Measurements from ENCODE around the gene HIPK1.

HIPK1 gene

DNA sequence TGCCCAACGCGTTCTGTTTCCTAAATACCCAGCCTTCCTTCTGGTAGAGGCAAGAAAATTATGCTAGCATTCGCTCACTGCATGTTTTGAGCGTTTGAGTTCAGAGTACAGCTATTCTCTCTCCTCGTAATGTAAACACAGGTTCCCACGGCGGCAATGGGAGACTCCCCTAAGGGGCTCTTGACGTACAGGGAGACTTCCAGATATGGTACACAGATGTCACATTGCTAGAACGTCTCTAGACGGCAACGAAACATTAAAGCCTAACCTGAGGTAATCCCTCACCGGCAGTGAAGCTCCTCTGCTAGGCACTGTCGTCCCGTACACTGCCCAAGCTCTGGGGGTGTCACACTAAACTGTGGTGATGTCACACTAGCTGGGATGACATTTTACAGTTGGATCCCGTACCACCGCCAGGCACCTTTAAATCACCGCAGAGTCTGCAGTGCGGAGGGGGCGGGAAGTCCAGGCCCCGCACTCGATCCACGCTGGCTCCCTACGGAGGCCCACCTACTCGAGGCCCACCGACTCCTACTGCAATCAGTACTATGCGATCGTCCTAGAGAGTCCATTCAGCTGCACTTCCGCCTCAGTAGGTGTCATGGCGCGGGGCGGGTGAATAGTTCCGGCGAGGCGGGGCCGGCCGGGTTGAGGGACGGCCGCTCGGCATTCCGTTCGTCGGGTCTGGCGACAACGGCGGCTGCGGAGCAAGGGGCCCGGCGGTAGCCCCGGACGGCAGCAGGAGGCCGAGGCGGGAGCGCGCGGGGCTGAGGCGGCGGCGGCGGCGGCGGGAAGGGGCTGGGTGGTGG is at the start of gene HIPK1:
Gene HIPK1, plus strand, starts transcription at position 384 of the 809 bp plus-strand sequence.
- DNase-seq = peak; percentile 69

DNA sequence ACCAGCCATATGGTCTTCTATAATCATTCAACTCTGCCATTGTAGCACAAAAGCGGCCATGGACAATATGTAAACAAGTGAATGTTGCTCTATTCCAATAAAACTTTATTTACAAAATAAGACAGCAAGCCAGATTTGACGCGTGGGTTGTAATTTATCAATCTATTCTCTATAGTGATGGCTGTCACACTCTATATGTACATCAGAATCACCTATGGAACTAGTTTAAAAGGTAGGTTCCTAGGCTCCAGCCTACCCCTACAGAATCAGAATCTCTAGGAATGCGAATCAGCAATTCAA is 49.4 kb upstream of the HIPK1 start:
- no peak for DNase-seq

DNA sequence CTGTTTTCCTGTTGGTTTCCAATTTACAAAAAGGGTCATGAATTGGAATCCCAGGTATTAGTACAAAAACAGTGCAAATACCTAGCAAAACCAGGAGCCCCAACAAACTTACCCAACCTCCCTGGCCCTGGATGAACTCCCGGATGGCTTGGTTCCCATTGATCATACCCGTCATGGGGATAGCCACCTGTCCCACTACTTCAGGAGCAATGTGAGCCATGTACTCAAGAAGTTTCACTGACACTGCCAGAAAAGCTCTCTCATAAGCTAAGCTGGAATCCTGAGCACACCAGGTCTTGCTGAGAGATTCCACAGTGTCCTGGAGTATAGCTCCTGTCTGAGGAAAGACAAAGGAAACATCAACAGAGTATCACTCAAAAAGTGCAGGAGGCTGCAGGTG is 47.5 kb upstream of the HIPK1 start:
- no peak for DNase-seq

DNA sequence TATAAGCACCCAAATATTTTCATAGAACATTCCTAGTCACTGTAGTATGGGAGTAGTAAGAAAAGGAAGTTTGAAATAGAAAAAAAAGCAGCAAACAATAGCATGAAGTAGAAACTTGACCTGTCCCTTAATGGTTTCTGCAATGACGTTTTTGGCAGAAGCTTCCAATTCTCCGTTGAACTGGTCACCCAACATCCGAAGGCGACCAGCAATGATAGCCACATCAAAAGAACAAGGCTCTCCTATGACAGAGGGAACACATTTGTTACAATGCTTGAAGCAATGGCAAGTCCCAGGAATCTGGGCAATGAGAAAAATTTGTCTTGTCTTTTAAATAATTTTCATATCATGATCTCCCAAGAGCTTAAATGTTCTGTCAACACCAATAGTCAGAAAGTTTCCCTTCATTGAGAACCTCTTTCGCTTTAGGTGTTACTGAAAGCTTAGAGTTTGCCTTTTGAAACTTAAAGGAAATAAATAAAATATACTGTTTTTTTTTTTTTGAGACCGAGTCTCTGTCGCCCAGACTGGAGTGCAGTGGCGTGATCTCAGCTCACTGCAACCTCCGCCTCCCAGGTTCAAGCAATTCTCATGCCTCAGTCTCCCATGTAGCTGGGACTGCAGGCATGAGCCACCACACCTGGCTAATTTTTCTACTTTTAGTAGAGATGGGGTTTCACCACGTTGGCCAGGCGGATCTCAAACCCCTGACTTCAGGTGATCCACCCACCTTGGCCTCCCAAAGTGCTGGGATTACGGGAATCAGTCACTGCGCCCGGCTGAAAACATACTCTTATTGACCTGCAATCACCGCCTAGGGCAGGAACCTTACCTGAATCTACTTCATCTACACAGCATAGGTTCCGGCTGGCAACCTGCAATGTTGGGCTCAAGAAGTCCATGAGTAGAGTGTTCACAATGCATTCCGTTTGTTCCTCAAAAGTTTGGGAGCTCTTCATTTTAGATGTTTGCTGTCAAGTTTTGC is 42.4 kb upstream of the HIPK1 start:
- DNase-seq = no peak

DNA sequence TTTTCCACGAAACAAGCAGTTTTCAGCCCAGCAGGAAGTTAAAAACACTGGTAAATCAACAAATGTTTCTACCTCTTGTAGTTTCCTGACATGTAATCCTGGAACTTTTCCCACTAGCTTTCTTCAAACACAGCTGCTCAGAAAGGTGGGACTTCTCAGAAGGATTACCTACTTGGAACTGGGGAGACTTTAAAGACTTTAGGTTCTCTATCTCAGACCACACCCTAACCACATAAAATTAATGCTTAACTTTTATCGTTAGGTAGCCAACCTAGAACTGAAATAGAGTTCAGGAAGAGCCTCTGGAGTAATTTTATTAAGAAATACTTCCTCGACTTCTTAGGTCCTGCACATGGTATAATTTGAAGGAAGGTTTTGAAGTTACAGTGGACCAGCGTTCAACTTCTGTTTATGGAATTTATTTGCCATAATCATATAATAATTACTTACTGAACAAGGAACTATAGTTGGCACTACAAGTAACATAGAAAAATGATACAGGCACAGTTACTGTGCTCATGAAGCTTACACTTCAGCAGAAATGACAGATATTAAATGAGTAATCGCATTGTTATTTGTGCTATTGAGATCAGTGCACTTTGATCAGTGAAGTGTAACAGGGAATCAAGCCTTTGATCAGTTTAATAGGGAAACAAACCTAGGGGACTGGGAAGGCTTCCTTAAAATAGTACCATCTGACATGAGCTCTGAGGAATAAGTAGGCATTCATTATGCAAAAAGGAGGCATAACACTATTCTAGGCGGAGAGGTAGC is 41.5 kb upstream of the HIPK1 start, which contains the start of gene BCL2L15:
Gene BCL2L15, minus strand, starts transcription at position 180 of the 774 bp plus-strand sequence. CDS start 206 bp downstream, outside the sequence.
- DNase-seq = no peak

DNA sequence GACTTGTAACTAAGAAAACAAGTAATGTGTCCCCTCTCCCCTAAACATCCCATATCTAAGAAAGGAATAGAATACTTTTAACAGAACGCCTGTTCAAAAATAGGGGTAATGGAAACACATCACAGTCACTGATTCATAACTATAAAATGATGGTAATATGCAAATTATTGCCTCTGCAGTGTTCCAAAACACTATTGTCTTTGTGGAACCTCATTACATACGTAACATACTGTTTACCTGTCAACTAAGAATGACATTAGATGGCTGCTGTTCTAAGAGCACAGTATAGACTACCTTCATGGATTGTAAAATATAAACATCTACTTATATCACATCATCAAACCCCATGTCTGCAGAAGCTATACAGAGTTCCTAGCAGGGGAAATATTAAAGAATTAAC is 38.3 kb upstream of the HIPK1 start:
- DNase-seq = no peak

DNA sequence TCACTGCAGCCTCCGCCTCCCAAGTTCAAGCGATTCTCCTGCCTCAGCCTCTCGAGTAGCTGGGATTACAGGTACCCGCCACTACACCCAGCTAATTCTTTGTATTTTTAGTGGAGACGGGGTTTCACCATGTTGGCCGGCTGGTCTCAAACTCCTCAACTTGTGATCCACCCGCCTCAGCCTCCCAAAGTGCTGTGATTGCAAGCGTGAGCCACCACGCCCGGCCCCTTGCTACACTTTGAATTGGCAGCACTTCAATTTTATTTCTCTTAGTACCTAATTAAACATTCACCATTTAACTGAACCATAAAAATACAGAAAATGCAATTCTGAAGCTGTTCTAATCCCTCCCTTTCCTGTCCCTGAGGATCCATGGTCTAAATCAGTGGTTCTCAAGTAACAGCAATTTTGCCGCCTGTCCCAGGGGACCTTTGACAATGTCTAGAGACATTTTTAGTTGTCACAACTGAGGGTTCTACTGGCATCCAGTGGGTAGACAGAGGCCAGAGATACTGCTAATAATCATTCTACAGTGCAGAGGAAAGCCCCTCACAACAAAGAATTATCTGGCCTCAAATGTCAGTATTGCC is 37.4 kb upstream of the HIPK1 start:
- DNase-seq = no peak

DNA sequence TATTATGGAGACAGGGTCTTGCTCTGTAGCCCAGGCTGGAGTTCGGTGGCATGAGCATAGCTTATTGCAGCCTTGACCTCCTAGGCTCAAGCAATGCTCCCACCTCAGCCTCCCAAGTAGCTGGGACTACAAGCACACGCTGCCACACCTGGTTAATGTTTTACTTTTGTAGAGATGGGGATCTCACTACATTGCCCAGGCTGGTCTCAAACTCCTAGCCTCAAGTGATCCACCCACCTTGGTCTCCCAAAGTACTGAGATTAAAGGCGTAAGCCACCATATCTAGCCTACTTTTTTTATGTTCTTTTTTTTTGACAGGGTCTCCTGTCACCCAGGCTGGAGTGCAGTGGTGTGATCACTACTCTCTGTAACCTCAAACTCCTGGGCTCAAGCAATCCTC is 35.9 kb upstream of the HIPK1 start:
- no peak for DNase-seq

DNA sequence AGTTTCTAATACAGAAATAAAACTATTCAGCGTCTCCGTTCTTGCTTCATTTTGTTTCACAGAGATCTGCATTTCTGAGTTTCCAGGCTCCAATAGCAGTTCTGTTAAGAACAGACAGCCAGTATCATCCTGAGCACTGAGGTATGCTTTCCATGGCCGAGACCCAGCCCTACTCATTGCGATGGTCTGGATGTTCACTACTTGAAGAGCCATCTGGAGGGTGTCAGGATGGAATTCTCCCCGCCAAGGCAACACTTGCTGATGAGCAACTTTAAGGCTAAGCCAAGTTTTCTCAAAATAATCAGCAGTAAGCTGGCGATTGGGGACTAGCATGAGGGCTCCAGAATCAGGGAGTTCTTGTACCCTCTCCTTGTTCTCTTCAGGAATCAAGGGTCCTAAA is 34.0 kb upstream of the HIPK1 start:
- DNase-seq = no peak

DNA sequence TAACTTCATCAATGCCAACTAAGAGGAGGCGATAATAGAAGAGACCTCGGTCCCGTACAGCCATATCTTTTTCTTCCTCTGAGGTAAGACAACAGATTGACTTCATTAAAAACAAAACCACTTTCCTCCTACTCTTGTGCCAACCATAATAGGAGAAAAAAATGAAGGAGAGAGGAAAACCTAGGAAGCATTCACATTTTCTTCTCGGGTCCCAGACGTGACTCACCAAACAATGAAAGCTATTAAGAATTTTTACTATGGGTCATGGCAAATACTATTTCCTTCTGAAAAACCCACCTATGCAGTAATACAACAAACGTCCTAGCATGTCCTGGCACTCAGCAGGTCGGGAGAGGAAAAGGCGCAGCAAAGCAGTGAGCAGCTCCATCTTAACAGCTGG is 33.2 kb upstream of the HIPK1 start:
- no peak for DNase-seq

DNA sequence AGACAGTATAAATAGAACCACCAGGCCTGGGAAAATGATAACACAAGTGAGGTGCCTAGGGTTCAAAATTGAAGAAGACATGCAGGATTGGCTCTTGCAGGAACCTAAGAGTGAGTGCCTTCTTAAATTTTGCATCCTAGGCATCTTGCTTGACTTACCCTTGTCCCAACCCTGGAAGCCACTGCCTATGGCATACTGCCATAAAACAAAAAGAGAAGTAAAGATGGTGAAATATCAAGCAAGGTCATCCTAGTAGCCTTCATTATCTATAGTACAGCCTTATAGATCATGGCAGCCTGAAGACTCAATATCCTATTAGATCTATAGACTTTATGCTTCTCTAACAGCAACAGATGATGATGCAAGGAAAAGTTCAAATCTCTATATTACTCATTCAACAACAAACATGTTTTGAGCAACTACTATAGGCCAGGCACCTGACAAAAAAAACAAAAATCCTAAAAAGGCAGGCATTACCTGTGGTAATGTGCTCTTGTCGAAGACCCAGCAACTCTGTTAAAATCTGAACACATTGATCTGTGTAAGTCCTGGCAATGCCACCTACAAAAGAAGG is 30.8 kb upstream of the HIPK1 start:
- DNase-seq = no peak

DNA sequence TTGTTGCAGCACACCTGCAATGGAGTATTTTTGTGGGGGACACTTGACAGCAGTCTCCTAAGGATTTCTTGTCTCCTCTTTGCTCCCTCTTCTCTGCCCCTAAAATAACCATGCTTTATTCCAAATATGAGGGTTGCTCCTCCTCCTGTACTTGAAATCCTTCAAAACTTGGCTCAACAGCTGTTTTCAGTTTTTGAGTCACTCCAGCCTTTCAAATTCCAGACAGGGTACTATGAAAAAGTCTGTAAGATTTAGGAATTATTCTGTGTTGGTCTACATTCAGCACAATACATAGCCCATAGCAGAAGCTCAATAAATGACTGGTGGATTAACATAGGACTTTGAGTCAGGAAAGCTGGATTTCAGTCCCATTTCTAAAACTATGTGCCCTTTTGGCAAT is 30.0 kb upstream of the HIPK1 start:
- DNase-seq = no peak

DNA sequence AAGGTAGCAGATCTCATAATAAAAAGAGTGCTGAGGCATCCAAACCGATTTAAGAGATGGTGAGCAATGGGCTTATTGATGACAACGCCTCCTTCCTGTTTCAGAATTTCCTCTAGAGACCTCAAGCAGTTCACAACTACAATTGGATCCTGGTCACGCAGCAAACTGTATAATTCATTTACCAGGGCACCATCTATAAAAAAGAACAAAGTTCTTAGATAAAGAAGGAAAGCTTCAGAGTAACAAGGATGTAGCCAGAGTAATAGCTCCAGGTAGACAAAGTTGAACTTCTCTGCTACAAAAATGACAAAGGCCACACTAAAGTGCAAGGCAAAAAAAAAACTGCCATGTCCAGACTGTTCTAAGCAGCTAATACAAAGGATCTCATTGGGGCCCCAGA is 27.9 kb upstream of the HIPK1 start:
- no peak for DNase-seq

DNA sequence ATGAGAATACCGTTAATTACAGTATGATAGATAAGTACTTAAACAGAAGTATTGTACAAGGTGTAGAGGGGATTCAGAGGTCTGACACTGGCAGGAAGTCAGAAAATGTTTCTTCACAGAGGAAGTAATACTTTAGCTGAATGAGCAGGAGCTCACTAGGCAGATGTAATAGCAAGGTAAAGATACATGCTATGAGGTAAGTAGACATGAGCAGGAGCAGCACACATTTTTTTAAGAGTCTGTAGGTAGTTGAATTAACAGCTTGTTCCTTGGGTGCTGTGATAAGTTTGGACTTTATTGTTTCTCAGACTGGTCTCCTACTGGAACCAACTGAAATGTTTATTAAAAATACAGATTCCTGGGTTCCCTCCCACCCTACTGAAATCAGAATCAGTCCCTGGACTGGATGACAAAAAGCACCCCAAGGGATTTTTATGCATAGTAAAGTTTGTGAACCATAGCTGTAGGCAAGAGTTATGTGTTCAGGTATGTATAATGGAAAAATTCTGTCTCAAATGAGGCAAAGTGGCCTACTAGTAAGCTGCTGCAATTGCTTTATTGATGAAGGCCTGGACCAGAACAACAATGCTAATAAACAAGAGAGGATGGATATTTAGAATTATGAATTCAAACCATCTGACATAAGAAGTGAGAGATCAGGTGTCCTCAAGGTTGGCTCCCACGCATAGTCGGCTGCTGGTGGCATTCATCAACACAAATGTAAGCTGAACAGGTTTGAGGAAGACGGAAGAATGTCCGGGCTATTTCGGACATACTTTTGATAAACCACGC is 25.4 kb upstream of the HIPK1 start:
- DNase-seq = no peak

DNA sequence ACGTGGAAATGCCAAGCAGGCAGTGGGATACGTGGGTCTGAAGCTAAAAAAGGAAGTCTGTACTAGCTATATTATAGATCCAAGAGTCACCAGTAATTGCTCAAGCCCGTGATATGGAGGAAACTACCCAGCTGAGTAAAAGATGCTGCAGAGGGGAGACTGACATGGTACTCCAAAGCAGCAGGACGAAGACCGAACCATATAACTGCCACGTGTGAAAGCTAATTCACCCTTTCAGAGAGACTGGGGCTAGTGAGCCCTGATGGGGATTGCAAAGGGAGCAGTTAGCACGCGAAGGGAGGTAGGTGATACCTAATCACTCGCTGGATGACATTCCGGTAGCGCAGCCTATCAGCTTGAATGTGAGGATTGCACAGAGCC is 24.8 kb upstream of the HIPK1 start:
- DNase-seq = no peak

DNA sequence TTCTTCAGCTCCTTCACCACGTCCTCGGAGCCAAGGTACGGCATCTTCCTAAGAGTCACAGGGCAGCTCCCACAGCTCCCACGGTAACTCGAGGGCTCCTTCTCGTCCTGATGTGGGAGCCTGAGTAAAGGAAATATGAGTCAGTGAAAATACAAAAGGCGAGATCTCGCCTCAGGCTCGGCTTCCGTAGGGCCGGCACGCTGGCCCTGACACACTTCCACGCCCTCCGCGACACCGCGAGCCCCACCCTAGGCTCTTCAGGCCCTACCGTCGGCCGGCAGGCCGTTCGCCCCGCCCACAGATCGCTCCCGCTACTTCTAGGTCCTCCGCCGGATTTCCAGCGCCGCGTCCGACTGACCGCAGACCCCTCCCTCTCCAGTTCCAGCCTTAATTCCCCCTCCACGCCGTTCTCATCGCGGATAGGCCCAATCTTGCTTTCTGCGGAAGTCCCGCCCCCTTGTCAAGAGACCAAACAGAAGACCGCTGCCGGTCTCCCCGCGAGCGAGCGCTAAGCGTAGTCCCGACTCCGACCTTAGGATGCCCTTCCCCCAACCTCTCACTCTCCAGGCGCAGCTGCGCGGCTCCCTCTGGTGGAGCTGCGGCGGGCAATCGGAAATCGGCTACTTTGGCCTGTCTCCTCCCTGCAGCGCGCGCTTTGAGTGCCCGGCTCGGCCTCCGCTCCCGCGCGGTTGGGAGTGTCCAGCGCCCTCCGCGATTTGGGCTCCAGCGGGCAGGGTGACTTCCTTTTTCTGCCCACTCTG is 24.3 kb upstream of the HIPK1 start, which contains the start of the genes AP4B1 and DCLRE1B:
Gene AP4B1, minus strand, starts transcription at position 126 of the 761 bp plus-strand sequence. Its CDS starts 82 bp downstream, at position 44.
Gene DCLRE1B, plus strand, starts transcription at position 653 of the 761 bp plus-strand sequence. CDS start 261 bp downstream, outside the sequence.
- peak; percentile 94 for DNase-seq

DNA sequence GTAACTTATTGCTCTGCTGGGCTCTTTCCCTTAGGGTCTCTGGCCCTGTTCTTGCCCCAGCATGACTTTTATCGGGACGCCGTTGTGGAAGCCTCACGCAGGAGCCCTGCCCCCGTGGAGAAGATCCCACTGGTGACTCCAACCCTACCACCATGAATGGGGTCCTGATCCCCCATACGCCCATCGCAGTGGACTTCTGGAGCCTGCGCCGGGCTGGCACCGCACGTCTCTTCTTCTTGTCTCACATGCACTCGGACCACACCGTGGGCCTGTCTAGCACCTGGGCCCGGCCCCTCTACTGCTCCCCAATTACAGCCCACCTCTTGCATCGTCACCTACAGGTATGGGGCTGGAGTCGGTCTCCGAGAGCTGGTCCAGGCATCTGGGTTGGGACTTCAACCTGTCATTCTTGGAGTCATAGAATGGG is 23.7 kb upstream of the HIPK1 start:
- no peak for DNase-seq

DNA sequence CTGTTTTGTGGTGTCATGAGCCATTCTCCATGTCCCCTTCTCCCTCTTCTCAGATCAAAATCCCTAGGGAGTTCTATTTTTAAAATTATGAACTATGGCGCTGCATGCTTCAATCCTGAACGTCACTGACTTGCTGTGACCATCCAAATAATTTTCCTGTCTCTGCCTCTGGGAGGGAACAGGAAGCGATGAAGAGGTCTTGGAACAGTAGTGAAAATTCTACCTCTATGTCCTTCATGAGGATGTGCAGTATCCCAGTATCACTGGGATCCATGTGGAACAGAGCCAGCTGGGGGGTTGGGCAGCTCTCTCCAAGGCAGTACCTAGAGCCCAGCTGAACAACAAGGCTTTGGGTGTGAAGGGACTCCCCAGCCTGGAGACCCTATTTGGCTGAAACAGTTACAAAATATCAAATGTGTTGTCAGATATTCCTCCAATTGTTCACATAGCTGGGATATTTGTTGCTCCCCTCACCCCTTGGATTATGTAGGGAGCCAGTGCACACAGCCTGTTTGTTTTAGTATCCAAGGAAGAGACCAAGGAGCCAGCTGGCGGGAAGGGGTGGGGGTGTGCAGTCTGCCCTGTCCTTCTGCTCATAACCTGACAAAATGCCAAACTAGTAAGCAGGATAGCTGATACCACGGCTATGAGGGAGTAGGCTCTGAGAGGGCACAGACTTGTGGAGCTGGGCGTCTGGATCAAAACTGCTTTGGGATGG is 16.4 kb upstream of the HIPK1 start:
- DNase-seq = peak; percentile 77

DNA sequence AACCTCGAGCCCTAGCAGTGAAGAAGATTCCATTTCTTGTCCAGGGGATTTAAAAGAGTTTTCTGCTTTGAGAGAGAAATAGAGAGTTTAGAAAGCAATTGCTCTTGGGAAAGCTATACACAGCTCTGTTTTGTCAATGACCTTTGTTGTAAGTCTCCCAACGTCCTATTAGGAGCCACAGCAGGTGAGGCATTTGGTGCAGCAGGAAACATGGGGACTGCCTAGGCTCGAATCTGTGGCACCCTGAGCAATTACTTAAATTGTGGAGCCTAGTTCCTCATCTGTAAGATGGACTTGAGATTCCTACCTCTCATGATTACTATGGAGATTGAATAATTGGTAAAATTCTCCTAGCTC is 15.8 kb upstream of the HIPK1 start:
- DNase-seq = no peak
